Left lung (tissue), 10 donors: ENCODE results near the gene SAFB2. TPM values are rescaled to one million over a fixed set of nuclear protein-coding genes. Genes with fewer than 3 reads are reported as not detected.
"Not testable (repeated sequence)": the region's sequence is repeated elsewhere in the genome, so short reads cannot be mapped to it uniquely, and the experiment has no call there.

Source experiments
- ATAC-seq: fragments of 200-7000 bp; cut with Tn5 transposase; one replicate; pipeline ENCODE4 v1.9.1; 2020; ENCODE audit warnings: moderate library complexity
- DNase-seq, 4 donors: peaks; one replicate each; pipeline ENCODE4 v3.0.0-alpha.2; 2013 to 2020
- H3K27ac ChIP-seq, 2 donors: fragments of 200-600 bp; sonication (generic) in 1 of 2; one replicate each; pipeline versions ENCODE4 v1.5.0 to v1.8.0; 2020 to 2021
- H3K27me3 ChIP-seq, 2 donors: fragments of 200-600 bp; sonication (generic) in 1 of 2; one replicate each; pipeline versions ENCODE4 v1.5.0 to v1.8.0; 2020 to 2021
- H3K36me3 ChIP-seq, 2 donors: fragments of 200-600 bp; sonication (generic) in 1 of 2; one replicate each; pipeline versions ENCODE4 v1.5.0 to v1.8.0; 2020 to 2021
- H3K4me1 ChIP-seq, 2 donors: fragments of 200-600 bp; one replicate each; pipeline ENCODE4 v1.8.0; 2021
- H3K4me3 ChIP-seq, 2 donors: fragments of 200-600 bp; sonication (generic) in 1 of 2; one replicate each; pipeline versions ENCODE4 v1.5.0 to v1.8.0; 2020 to 2021; ENCODE audit warnings: mild to moderate bottlenecking in 1 of 2
- H3K9me3 ChIP-seq, 2 donors: fragments of 200-600 bp; sonication (generic) in 1 of 2; one replicate each; pipeline versions ENCODE4 v1.5.0 to v1.8.0; 2020 to 2021
- CTCF ChIP-seq, 2 donors: fragments of 200-600 bp; sonication (generic) in 1 of 2; IDR thresholded peaks; one replicate each; pipeline versions ENCODE4 v1.5.0 to v1.8.0; 2021; ENCODE audit warnings: antibody characterized with exemption in 2 of 2
- intact Hi-C, 2 donors: fragments of 100-400 bp; cut with DNase I; formaldehyde crosslinking; loops; one replicate each; pipeline versions ENCODE4 v1.11.2 to v1.14.2; 2022
- polyA plus RNA-seq, 6 donors: library from polyadenylated mRNA; unstranded; fragments of 120-200 nt; gene quantifications; one replicate each; pipeline ENCODE4 v1.2.1, GENCODE V29; 2013; ENCODE audit not compliant: insufficient read length in 6 of 6
- total RNA-seq, 2 donors: library from RNA; stranded (reverse); fragmentation: NEBNext Ultra II Directional; extraction: Animal tissue kit (Norgen Biotek cat#: 25700); gene quantifications; one replicate each; pipeline ENCODE4 v1.2.1, GENCODE V29; 2021
- donor health status: DM: no; HTN: yes; CAD: no.
- donor health status: DM: no; HTN: no; CAD: no.

Gene SAFB2
- total and polyA plus RNA-seq, 8 donors = 62.0 to 110 (median 84.8) TPM

GRCh38 chr19:5615756-5616327, 6.7 kb downstream of the SAFB2 start:
- Histone ChIP-seq H3K9me3 (no peaks in the 10 kb centered on the region), H3K27me3 (no peaks in the 10 kb centered on the region), H3K4me3 (no peak overlapping the region), H3K4me1 (peaks cover 9 to 38% of the 10 kb centered on the region in 2 donors), H3K36me3 (peaks cover 12 to 93% of the 10 kb centered on the region in 2 donors), H3K27ac (no peak overlapping the region)
- no peak for ATAC-seq
- intact Hi-C loops = no loop called here
- DNase-seq = no peak
- TF ChIP-seq CTCF (IDR thresholded peaks at IDR 0.05) = no peak

GRCh38 chr19:5612891-5613865, 9.4 kb downstream of the SAFB2 start:
- ATAC-seq (no peak), DNase-seq (no peak)
- no peaks in the 10 kb centered on the region for H3K27me3 ChIP-seq
- H3K4me1 ChIP-seq = peaks cover 0 to 13% of the 10 kb centered on the region in 2 donors
- TF ChIP-seq CTCF (IDR thresholded peaks at IDR 0.05) = no peak
- no peak overlapping the region for H3K27ac ChIP-seq
- intact Hi-C loops = no loop called here
- no peaks in the 10 kb centered on the region for H3K9me3 ChIP-seq
- peaks cover 15 to 93% of the 10 kb centered on the region in 2 donors for H3K36me3 ChIP-seq
- no peak overlapping the region for H3K4me3 ChIP-seq

GRCh38 chr19:5609881-5610448, 12.6 kb downstream of the SAFB2 start:
- no peaks in the 10 kb centered on the region for H3K27me3 ChIP-seq
- intact Hi-C loops = no loop called here
- no peak for ATAC-seq
- no peaks in the 10 kb centered on the region for H3K9me3 ChIP-seq
- H3K4me3 ChIP-seq = no peak overlapping the region
- H3K27ac ChIP-seq = no peak overlapping the region
- no peaks in the 10 kb centered on the region for H3K4me1 ChIP-seq
- no peak for DNase-seq
- H3K36me3 ChIP-seq = peaks cover 9 to 93% of the 10 kb centered on the region in 2 donors
- no peak for TF ChIP-seq CTCF (IDR thresholded peaks at IDR 0.05)

- H3K4me1 ChIP-seq, H3K4me3 ChIP-seq, ATAC-seq, intact Hi-C loops, H3K27me3 ChIP-seq, H3K27ac ChIP-seq, H3K9me3 ChIP-seq, DNase-seq: not testable (repeated sequence)
- H3K36me3 ChIP-seq = peaks cover 4 to 93% of the 10 kb centered on the region in 2 donors
Observed at GRCh38 chr19:5608766-5609165, 13.8 kb downstream of the SAFB2 start.

GRCh38 chr19:5608291-5608690, 14.3 kb downstream of the SAFB2 start:
- peaks cover 3 to 93% of the 10 kb centered on the region in 2 donors for H3K36me3 ChIP-seq
- no peak for ATAC-seq
- H3K4me3 ChIP-seq = no peak overlapping the region
- H3K27ac ChIP-seq = no peak overlapping the region
- H3K9me3 ChIP-seq = no peaks in the 10 kb centered on the region
- TF ChIP-seq CTCF (IDR thresholded peaks at IDR 0.05) = no peak
- no peaks in the 10 kb centered on the region for H3K4me1 ChIP-seq
- intact Hi-C loops = no loop called here
- no peaks in the 10 kb centered on the region for H3K27me3 ChIP-seq
- DNase-seq = no peak
